NCI-H1930 (cell line): Measurements from ENCODE around the gene PLEKHH3.

ENCODE experiments used
- DNase-seq, 2 experiments: peaks; one replicate each; lab custom pipeline; 2025; lab: John Stamatoyannopoulos, UW

PLEKHH3 gene, protein sequence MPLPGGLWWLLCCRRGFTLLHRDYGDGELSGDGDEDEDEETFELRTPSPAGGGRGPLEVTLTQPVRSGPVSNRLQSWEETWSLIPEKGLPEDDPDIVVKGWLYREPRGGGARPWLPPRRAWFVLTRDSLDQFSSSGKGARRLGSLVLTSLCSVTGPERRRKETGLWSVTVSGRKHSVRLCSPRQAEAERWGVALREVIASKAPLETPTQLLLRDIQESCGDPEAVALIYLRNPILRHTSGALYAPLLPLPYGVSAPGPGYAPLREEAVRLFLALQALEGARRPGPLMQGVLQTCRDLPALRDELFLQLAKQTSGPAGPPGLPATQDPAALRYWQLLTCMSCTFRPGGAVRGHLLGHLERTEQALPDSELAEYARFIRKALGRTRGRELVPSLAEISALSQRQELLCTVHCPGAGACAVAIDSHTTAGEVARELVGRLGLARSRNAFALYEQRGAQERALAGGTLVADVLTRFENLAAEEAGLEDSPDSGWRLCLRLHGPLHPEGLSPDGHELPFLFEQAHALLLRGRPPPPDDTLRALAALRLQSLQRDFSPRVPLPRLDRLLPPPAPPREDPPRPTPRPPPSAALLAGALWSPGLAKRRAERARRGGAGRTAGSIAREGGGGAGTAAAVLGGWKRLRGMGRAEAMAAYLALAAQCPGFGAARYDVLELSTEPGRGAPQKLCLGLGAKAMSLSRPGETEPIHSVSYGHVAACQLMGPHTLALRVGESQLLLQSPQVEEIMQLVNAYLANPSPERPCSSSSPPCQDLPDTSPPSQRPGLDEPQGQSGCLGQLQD

DNA sequence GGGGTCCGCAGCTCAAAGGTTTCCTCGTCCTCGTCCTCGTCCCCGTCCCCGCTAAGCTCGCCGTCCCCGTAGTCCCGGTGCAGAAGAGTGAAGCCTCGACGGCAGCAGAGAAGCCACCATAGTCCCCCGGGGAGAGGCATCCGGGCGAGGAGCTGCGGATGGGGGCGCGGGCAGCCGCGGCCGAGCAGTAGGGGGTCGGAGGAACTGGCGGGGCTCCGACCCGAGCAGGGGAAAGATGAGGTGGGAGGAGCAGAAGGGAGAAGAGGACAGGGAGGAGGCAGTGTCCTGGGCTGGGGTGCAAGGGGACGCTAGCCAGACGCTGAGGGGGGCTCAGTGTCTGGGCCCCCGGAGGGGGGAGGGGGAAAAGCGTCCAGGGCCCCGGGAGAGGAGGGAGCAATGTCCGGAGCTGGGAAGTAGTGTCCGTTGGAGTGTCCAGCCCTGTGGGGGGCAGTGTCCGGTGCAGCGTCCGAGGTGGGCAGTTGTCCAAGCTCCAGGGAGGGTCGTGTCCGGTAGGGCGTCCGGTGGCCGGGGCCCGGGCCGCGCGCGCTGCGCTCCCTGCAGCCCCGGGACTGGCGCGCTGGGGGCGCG lies at the start of gene PLEKHH3:
Gene PLEKHH3 (minus strand): TSS at position 571 of the 588 bp plus-strand sequence. CDS start 431 bp downstream, at position 140.
- DNase-seq, result peak in 1 of 2 experiments; percentile 50

DNA sequence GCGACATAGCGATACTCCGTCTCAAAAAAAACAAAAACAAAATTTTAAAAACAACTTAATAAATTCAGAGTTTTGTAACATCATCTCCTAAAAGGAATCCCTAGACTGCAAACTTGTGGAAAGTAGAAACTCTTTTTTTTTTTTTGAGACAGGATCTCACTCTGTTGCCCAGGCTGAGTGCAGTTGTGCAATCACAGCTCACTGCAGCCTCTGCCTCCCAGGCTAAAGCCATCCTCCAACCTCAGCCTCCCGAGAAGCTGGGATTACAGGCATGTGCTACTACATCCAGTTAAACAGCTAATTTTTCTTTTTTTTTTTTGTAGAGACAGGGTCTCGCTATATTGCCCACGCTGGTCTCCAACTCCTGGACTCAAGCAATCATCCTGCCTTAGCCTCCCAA lies 48.3 kb upstream of the PLEKHH3 start:
- no peak for DNase-seq

DNA sequence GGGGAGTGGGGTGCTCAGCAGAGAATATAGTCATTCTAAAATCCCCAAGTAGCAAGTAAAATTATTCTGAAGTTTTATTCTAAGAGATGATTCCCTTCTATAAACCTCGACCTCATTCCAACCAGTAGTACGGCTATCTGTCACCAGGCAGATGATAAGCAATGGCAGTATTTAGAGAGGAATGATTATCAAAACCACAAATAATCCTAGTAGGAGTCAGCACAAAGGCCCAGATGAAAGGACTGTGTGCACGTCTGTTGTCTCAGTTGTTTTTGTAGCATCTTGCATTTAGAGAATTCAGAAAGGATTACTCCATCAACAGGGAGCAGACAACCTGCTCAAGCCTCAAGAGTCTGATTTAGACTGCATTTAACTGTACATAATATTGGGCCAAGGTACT lies 46.8 kb upstream of the PLEKHH3 start:
- DNase-seq, result no peak

DNA sequence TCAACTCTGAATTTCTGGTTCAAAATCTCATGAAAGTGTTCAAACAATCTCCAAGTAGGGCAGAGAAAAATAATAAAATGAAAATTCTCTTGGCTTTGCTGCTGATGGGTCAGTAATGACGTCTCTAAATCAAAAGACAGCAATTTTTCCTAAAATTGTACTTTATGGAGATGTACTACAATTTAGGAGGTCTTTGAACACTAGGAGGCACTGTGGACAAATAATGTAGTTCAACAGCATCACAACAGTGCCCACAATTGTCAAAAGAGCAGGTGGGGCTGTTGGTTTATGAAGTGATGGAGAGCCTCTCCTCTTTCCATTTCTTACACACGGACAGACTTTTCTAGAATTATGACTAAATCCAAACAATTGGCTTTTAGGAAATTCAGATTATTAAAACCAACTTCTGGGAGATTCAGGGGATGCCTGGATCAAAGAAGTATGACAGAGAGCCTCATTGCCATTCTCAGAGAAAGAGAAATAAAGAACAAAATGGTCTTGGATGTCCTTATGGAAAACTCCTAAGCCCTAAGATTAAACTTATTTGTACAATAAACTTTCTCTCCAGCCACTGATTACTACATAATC lies 44.3 kb upstream of the PLEKHH3 start:
- peak; percentile 5 to 48 for DNase-seq

DNA sequence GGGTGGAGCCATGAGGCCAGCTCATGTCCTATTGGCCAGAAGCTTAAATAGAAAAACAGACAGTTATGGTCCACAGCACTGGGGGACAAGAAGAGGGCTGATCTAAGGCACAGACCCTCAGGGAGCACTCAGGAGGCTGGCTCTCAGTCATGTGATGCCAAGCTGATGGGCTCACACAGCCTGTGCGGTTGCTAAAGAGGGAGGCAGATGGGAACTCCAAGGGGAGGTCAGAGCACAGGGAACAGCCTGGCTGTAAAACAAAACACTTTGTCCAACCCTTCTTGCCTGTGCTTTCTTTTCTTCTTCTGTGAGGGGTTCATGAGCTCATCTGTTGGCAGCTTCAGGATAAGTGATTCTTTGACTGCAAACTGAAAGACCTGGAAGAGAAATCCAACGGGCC lies 32.8 kb upstream of the PLEKHH3 start:
- no peak for DNase-seq

DNA sequence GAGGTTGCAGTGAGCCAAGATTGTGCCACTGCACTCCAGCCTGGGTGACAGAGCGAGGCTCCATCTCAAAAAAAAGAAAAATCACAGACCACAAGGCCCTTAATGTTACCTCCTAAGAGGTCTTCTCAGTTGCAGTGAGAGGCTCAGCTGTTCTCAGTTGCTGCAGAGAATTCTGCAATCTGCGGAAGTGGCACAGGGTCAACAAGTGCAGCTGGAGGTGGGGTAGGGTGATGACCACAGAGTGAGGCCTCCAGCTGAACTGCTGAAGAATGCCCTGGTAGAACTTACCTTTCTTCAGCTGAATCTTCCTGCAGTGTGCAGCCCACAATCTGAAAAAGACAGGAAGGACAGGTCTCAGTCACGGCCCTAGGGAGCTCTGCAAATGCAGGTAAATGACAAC lies 31.8 kb upstream of the PLEKHH3 start:
- no peak for DNase-seq

DNA sequence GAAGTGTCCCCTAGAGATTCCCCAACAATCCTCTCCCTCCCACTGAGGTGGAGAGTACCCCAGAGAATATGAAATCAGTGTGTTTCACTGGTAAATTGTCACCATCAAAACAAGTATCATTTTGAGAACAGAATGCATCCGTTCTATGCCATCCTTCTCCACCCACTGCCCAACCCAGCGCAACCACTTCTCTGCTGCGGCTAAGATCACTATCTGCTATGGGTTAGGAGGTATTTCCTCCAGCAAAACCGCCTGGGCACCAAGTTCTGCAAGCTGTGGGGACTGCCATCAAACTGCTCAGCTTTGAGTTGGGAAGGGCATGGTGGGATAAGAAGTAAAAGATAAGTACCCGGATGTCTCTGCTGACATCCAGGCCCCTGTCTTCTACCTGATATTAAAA lies 29.9 kb upstream of the PLEKHH3 start:
- no peak for DNase-seq

DNA sequence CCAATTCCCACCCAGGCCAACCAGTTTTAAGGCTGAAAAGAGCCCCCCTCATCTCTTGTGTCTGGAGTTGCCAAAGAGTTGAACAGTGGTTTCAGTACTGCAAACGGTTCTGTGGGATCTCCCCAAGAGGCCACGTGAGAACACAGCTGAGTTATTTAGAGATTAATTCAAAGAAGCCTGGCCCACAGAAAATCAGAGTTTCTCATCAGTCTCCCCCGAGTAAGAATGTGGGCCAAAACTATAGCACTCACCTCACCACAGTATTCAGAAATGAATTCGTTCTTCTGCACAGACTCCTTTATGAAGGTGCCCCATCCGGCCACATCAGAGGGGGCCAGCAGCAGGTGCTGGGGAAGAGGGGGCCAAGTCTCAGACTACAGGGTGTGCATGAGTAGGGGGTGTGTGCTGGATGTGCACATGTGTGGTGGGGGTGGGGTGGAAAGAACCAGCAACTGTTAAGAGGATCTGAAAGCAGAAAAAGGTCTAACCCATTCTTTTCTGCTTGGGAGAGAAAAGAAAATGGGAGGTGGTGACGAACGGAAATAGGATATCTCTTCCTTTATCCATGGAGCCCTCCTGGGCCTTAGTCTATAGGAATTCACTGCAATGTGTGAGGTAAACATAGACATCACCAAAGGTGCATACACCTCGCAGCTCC lies 28.2 kb upstream of the PLEKHH3 start:
- no peak for DNase-seq

DNA sequence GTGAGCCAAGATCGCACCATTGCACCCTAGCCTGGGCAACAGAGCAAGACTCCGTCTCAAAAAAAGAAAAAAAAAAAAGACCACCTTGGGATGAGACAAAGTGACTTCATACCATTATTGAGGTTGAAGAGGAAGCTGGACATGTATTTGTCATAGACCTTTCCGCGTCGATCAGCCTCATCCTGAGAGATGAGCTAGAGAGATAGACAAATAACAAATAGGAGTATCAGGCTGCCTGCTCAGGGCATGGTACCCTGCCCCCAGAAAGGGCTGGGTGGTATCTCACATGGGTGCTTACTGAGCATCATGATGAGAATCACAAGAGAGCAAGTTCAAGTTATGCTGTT lies 27.7 kb upstream of the PLEKHH3 start:
- DNase-seq, result no peak

DNA sequence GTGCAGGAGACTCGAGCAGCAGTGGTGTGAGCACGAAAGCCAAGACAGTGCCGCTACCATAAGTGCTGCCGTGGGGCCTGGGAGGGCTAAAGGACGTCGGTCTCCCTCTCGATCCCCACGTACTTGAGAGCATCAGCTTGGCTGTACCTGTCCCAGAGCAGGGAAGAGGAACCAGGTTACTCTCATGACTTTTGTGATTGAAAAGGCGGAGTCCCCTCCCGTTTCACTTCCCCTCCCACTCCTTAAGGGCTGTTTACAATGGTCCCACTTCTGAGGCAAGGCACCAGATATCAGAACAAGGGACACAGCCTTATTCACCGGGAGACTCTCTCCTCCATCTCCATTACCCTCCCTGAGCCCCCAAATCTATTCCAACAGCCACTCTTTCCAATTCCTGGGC lies 25.7 kb upstream of the PLEKHH3 start:
- DNase-seq, result no peak

DNA sequence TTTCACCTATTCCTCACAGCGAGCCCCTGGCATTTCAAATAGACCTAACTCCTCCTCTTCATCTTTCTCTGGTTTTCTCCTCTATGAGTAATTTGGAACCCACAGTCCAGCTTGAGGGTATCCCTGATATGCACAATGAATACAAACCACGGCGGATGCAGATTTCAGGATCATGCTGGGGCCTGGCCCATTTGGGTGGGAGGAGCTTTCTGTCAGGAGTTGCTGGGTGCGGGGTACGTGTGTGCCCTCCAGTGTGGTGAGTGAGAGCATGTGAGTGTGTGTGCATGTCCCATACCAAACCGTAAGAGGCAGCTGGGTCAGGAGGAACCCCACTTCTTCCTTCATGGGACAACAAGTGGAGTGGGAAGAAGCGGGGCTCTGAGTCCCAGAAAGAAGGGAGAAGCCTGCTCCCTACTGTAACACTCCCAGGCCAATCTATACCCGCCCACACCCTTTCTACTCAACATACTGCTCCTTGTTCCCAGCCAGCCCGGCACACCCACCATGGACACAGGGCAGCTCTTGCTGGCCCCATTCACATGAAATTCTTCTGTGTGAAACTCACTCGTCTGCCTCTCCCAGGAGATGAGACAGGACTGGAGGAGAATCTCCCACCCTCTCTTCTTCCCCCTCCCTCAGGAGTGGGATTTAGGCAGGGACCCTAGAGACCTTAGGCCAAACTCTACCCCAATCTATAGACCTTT lies 23.9 kb upstream of the PLEKHH3 start:
- DNase-seq, result no peak

DNA sequence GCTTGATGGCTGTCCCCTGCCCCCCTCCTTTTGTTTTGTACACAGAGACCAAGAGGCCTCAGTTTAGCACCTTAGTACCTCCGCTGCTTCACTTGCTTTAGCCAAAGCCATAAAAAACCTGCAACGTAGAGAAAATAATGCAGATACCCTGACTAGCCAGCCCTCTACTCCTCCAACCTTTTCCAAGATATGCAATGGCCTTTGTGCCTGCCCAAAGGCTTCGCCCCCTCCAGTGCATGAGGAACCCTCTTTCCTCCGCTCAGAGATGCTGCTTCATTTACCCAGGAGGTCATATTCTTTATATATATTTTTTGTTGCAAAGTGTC lies 22.6 kb upstream of the PLEKHH3 start:
- DNase-seq, result no peak

DNA sequence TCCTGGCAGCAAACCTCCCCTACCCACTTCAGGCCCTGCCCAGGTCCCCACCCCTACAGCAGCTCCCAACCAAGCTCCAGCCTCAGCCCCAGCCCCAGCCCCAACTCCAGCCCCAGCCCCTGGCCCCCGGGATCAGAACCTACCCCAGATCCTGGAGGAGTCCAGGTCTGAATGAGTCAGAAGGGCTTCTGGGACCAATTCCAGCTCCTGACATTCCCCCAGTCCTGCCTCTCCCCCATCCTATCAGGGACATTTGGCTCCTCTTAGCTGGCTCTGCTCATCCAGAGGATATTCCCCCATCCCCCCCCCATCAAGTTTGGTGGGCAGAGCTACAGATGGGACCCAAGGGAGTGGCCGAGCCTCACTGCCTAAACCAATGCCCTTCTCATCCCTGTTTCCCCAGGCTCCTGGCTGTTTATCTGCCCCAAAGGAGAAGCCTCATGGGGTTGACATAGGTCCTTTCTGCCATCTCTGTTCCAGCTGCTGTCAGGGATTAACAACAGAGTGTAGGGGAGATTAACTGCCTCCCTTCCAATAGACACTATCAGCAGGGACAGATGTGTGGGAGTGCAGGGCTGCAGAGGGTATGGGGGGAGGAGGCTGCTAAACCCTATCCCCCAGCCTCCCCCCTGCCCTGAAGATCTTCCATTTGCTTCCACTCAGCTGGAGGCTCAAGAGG lies 22.1 kb upstream of the PLEKHH3 start:
- DNase-seq, result no peak

DNA sequence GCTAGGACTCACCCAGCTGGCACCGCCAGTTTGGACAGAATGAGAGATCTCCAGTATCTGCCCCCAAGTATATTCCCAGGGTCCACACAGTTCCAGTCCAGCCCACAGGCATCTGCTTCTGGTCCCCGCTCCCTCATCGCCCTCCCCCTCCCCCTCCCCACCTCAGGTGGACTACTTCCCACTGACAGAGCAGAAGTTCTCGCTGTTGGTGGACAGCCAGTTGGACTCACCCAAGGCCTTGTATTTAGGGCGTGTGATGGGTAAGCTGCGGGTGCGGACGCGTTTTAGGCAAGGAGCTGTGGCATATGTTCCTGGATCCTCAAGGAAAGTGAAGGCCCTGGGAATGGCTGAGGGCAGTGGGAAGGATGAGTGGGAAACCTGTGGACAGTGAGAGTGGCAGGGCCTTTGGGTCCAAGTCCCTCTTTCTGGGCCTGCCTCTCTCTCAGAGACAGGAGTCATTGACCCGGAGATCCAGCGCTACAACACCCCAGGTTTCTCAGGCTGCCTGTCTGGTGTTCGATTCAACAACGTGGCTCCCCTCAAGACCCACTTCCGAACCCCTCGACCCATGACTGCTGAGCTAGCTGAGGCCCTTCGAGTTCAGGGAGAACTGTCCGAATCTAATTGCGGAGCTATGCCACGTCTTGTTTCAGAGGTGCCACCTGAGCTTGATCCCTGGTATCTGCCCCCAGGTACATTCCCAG lies 20.5 kb upstream of the PLEKHH3 start:
- no peak for DNase-seq

DNA sequence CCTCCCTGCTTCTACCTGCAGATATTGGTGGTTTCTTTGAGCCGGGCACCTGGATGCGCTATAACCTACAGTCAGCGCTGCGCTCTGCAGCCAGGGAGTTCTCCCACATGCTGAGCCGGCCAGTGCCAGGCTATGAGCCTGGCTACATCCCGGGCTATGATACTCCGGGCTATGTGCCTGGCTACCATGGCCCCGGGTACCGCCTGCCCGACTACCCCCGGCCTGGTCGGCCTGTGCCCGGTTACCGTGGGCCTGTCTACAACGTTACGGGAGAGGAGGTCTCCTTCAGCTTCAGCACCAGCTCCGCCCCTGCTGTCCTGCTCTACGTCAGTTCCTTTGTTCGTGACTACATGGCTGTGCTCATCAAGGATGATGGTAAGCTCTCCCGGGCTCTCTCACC lies 18.7 kb upstream of the PLEKHH3 start:
- no peak for DNase-seq

DNA sequence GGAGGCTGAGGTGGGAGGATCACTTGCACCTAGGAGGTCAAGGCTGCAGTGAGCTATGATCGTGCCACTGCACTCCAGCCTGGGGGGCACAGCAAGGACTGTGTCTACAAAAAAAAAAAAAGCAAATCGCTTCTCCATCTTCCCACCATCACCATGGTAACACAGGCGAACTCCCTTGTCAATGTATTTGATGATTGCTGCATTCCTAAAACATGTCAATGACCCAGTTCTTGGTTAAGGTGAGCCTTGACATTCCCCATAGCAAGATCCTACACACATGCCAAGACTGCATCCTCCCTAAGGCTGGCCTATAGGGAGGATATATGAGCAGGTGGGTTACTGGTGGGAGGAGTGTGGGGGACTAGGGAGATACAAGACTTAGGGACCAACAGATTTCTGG lies 17.7 kb upstream of the PLEKHH3 start:
- DNase-seq, result no peak

DNA sequence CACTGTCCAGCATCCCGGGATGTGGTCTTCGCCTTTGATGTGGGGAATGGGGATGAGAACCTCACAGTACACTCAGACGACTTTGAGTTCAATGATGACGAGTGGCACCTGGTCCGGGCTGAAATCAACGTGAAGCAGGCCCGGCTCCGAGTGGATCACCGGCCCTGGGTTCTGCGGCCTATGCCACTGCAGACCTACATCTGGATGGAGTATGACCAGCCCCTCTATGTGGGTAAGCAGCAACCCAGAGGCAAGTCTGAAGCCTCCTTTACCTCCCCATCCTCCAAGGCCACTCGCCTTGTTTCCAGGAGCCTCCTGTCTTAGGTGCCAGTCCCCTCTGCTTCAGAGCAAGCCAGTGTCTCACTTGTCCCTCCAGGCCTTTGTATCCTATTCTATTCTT lies 15.7 kb upstream of the PLEKHH3 start:
- DNase-seq, result no peak

DNA sequence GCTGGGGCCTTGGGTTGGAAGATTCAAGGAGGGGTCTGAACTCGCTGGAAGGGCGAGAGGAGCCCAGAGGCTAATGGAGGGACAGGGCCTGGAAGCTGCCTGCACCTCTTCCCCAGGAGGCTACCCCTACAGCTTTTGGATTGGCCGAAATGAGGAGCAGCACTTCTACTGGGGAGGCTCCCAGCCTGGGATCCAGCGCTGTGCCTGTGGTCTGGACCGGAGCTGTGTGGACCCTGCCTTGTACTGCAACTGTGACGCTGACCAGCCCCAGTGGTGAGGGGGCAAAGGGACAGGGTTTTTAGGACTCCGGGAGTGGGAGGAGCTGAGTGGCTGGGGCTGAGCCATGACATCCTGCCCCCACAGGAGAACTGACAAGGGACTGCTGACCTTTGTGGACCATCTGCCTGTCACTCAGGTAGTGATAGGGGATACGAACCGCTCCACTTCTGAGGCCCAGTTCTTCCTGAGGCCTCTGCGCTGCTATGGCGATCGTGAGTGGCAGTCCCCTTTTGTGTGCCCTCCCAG lies 14.3 kb upstream of the PLEKHH3 start:
- DNase-seq, result no peak

DNA sequence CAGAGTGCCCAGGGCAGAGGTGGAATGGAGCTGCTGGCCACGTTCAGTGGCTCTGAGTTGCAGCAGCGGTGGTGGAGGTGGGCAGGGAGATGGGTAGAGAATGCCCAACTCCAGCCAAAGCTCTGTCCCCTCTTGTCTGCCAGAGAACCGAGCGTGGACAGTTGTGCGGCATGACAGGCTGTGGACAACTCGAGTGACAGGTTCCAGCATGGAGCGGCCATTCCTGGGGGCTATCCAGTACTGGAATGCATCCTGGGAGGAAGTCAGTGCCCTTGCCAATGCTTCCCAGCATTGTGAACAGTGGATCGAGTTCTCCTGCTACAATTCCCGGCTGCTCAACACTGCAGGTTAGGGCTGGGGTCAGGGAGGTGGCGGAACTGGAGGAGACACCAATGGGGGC lies 13.8 kb upstream of the PLEKHH3 start:
- DNase-seq, result no peak

DNA sequence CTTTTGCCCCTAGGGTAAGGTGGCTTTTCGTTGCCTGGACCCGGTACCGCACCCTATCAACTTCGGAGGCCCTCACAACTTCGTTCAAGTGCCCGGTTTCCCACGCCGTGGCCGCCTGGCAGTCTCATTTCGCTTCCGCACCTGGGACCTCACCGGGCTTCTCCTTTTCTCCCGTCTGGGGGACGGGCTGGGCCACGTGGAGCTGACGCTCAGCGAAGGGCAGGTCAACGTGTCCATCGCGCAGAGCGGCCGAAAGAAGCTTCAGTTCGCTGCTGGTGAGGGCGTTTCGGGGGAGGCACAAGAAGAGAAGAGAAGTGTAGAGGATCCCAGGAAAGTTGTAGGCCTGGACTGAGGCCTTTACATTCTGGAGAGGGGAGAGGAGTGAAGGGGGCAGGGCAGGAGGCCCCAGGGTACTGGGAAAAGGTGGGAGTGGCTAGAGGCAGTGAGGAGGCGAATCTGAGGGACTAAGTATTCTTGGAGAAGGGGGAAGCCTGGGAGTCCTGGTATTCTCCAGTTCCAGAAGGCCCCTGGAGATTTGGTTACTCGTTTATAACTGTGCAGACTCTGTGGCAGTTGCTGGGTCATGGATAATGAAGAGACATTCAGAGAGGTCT lies 11.0 kb upstream of the PLEKHH3 start:
- DNase-seq, result no peak
